ENCODE measurements around the gene POLG2. TPM values are rescaled to one million over a fixed set of nuclear protein-coding genes. Genes with fewer than 3 reads are reported as not detected.
A peak's percentile ranks its signal among the peaks of the same experiment; 100 is the strongest.

Gene POLG2
- total RNA-seq, 4 donors from 2014 or later, result 5.9 to 17.1 (median 10.3) TPM

- DNase-seq (ENCODE audit: low spot score in 2 of 2), result no peak
- H3K27me3 ChIP-seq, result no peaks in the 10 kb centered on the region
- no peak for TF ChIP-seq EP300 (IDR thresholded peaks at IDR 0.05)
- no peak for TF ChIP-seq CTCF (IDR thresholded peaks at IDR 0.05)
- no peak for TF ChIP-seq POLR2A (IDR thresholded peaks at IDR 0.05)
- H3K27ac ChIP-seq, result no peak overlapping the region
- no peaks in the 10 kb centered on the region for H3K9me3 ChIP-seq
- 80 to 82% methylated on average over 11 of the region's 11 CpGs for WGBS, 2 donors
- peaks cover 0 to 77% (median 28%) of the 10 kb centered on the region in 4 donors for H3K4me1 ChIP-seq
- no peak overlapping the region for H3K4me3 ChIP-seq
- H3K36me3 ChIP-seq, result peaks cover 15 to 69% (median 49%) of the 10 kb centered on the region in 3 donors
Measured at GRCh38 chr17:64500862-64501765, 4.3 kb upstream of the POLG2 start.

- H3K4me1 ChIP-seq, result peaks cover 0 to 83% (median 35%) of the 10 kb centered on the region in 4 donors
Measured at GRCh38 chr17:64500487-64500859, 3.6 kb upstream of the POLG2 start.

GRCh38 chr17:64499805-64500486, 3.1 kb upstream of the POLG2 start:
- peaks cover 0 to 88% (median 40%) of the 10 kb centered on the region in 4 donors for H3K4me1 ChIP-seq
- H3K27me3 ChIP-seq, result no peaks in the 10 kb centered on the region
- TF ChIP-seq CTCF (IDR thresholded peaks at IDR 0.05) (no peak), POLR2A (IDR thresholded peaks at IDR 0.05) (no peak), EP300 (IDR thresholded peaks at IDR 0.05) (no peak)
- peaks cover 15 to 69% (median 49%) of the 10 kb centered on the region in 3 donors for H3K36me3 ChIP-seq
- no peak for DNase-seq (ENCODE audit: low spot score in 2 of 2)
- H3K27ac ChIP-seq, result no peak overlapping the region
- no peak overlapping the region for H3K4me3 ChIP-seq
- no peaks in the 10 kb centered on the region for H3K9me3 ChIP-seq
- WGBS, 2 donors, result 77 to 78% methylated on average over 6 of the region's 6 CpGs

More at GRCh38 chr17:64500487-64500859, 3.6 kb upstream of the POLG2 start:
- DNase-seq (ENCODE audit: low spot score in 2 of 2), result no peak
- peaks cover 15 to 69% (median 49%) of the 10 kb centered on the region in 3 donors for H3K36me3 ChIP-seq
- no peaks in the 10 kb centered on the region for H3K9me3 ChIP-seq
- TF ChIP-seq CTCF (IDR thresholded peaks at IDR 0.05), result no peak
- no peak for TF ChIP-seq EP300 (IDR thresholded peaks at IDR 0.05)
- TF ChIP-seq POLR2A (IDR thresholded peaks at IDR 0.05), result no peak
- no peak overlapping the region for H3K4me3 ChIP-seq
- H3K27me3 ChIP-seq, result no peaks in the 10 kb centered on the region
- WGBS, 2 donors, result 86 to 89% methylated on average over 8 of the region's 8 CpGs
- no peak overlapping the region for H3K27ac ChIP-seq

GRCh38 chr17:64498308-64499203, 1.7 kb upstream of the POLG2 start:
- 50 to 58% methylated on average over 7 of the region's 7 CpGs for WGBS, 2 donors
- H3K27ac ChIP-seq, result peak overlapping the region in 1 of 4 donors; percentile 9
- peaks cover 0 to 91% (median 31%) of the 10 kb centered on the region in 4 donors for H3K4me1 ChIP-seq
- no peaks in the 10 kb centered on the region for H3K9me3 ChIP-seq
- H3K36me3 ChIP-seq, result peaks cover 15 to 60% (median 41%) of the 10 kb centered on the region in 3 donors
- TF ChIP-seq POLR2A (IDR thresholded peaks at IDR 0.05) (no peak), EP300 (IDR thresholded peaks at IDR 0.05) (no peak)
- no peak overlapping the region for H3K4me3 ChIP-seq
- DNase-seq (ENCODE audit: low spot score in 2 of 2), result no peak
- no peaks in the 10 kb centered on the region for H3K27me3 ChIP-seq

GRCh38 chr17:64497565-64498035, 746 bp upstream of the POLG2 start:
- no peaks in the 10 kb centered on the region for H3K27me3 ChIP-seq
- peaks cover 0 to 87% (median 22%) of the 10 kb centered on the region in 4 donors for H3K4me1 ChIP-seq
- peaks cover 8 to 60% (median 32%) of the 10 kb centered on the region in 3 donors for H3K36me3 ChIP-seq
- peak overlapping the region; percentile 63 to 88 (median 76) for H3K27ac ChIP-seq
- peak overlapping the region; percentile 55 to 78 (median 72) for H3K4me3 ChIP-seq
- WGBS, 2 donors, result 48 to 54% methylated on average over 4 of the region's 4 CpGs
- H3K9me3 ChIP-seq, result no peaks in the 10 kb centered on the region
- TF ChIP-seq EP300 (IDR thresholded peaks at IDR 0.05) (no peak), POLR2A (IDR thresholded peaks at IDR 0.05) (no peak), CTCF (IDR thresholded peaks at IDR 0.05) (no peak)
- no peak for DNase-seq (ENCODE audit: low spot score in 2 of 2)

All from tibial nerve (tissue), 4 donors.